Urinary bladder (tissue), 4 donors: ENCODE results near the gene KLF18. TPM values are rescaled to one million over a fixed set of nuclear protein-coding genes. Genes with fewer than 3 reads are reported as not detected.

Source experiments
- DNase-seq: peaks from one replicate; pipeline ENCODE4 v3.0.0-alpha.2; 2015; ENCODE audit errors: extremely low spot score
- H3K27ac ChIP-seq: one replicate; pipeline ENCODE4 v1.5.1; 2013; ENCODE audit warnings: low read depth, mild to moderate bottlenecking, moderate library complexity
- H3K36me3 ChIP-seq: one replicate; pipeline ENCODE4 v1.6.1; 2013; ENCODE audit warnings: mild to moderate bottlenecking, moderate library complexity; ENCODE audit not compliant: insufficient read depth
- H3K4me1 ChIP-seq: one replicate; pipeline ENCODE4 v1.6.1; 2013; ENCODE audit warnings: mild to moderate bottlenecking, moderate library complexity; ENCODE audit not compliant: insufficient read depth
- H3K4me3 ChIP-seq: one replicate; pipeline ENCODE4 v1.5.1; 2013; ENCODE audit warnings: low read depth, low read length
- WGBS: extraction: QIAGEN DNeasy Blood & Tissue Kit; methylation state at CpG from one replicate; pipeline ENCODE4 v1.1.7; 2013; 5-methylcytosine and 5-hydroxymethylcytosine counted together
- polyA plus RNA-seq: library from polyadenylated mRNA; stranded (reverse); fragments of 200-250 nt; gene quantifications from one replicate; pipeline ENCODE4 v1.2.3, GENCODE V29; 2013
- total RNA-seq: library from RNA; depleted of rRNA; stranded (reverse); fragments of >200 nt; gene quantifications from one replicate; pipeline ENCODE4 v1.2.3, GENCODE V29; 2014
- donor health status: healthy with polysubstance abuse.
- donor health status: healthy.

Gene KLF18
- total and polyA plus RNA-seq, 2 donors, result not detected

- WGBS, result 60% methylated on average over 3 of the region's 3 CpGs
- DNase-seq, result no peak
- no peaks in the 10 kb centered on the region for H3K36me3 ChIP-seq
- no peak overlapping the region for H3K4me3 ChIP-seq
- no peak overlapping the region for H3K27ac ChIP-seq
- H3K4me1 ChIP-seq, result no peaks in the 10 kb centered on the region
Measured at GRCh38 chr1:44112486-44112885, 28.9 kb downstream of the KLF18 start.

GRCh38 chr1:44111861-44112260, 29.6 kb downstream of the KLF18 start:
- no peak overlapping the region for H3K27ac ChIP-seq
- H3K4me3 ChIP-seq, result no peak overlapping the region
- no peaks in the 10 kb centered on the region for H3K36me3 ChIP-seq
- WGBS, result 87% methylated on average over 4 of the region's 4 CpGs
- no peaks in the 10 kb centered on the region for H3K4me1 ChIP-seq
- DNase-seq, result no peak

- no peaks in the 10 kb centered on the region for H3K4me1 ChIP-seq
- no peak overlapping the region for H3K4me3 ChIP-seq
- no peak for DNase-seq
- H3K36me3 ChIP-seq, result no peaks in the 10 kb centered on the region
- no peak overlapping the region for H3K27ac ChIP-seq
- 85% methylated on average over 5 of the region's 5 CpGs for WGBS
Measured at GRCh38 chr1:44110916-44111315, 30.5 kb downstream of the KLF18 start.

GRCh38 chr1:44108971-44109370, 32.5 kb downstream of the KLF18 start:
- Histone ChIP-seq H3K4me1 (no peaks in the 10 kb centered on the region), H3K36me3 (no peaks in the 10 kb centered on the region), H3K4me3 (no peak overlapping the region), H3K27ac (no peak overlapping the region)
- WGBS, result 95% methylated on average over 1 of the region's 1 CpG
- DNase-seq, result no peak

GRCh38 chr1:44108241-44108640, 33.2 kb downstream of the KLF18 start:
- Histone ChIP-seq H3K4me3 (no peak overlapping the region), H3K27ac (no peak overlapping the region), H3K4me1 (no peaks in the 10 kb centered on the region), H3K36me3 (no peaks in the 10 kb centered on the region)
- no peak for DNase-seq
- 72% methylated on average over 1 of the region's 1 CpG for WGBS

- no peaks in the 10 kb centered on the region for H3K4me1 ChIP-seq
- H3K4me3 ChIP-seq, result no peak overlapping the region
- H3K27ac ChIP-seq, result no peak overlapping the region
- H3K36me3 ChIP-seq, result no peaks in the 10 kb centered on the region
- no peak for DNase-seq
- 88% methylated on average over 3 of the region's 3 CpGs for whole genome bisulfite sequencing
Measured at GRCh38 chr1:44105810-44106209, 35.6 kb downstream of the KLF18 start.

GRCh38 chr1:44103270-44104131, 37.9 kb downstream of the KLF18 start:
- Histone ChIP-seq H3K4me1 (no peaks in the 10 kb centered on the region), H3K27ac (no peak overlapping the region), H3K36me3 (no peaks in the 10 kb centered on the region), H3K4me3 (no peak overlapping the region)
- 67% methylated on average over 46 of the region's 46 CpGs for WGBS
- DNase-seq, result no peak

GRCh38 chr1:44101328-44101727, 40.1 kb downstream of the KLF18 start:
- no peak overlapping the region for H3K27ac ChIP-seq
- DNase-seq, result no peak
- no peak overlapping the region for H3K4me3 ChIP-seq
- WGBS, result 66% methylated on average over 7 of the region's 7 CpGs
- no peaks in the 10 kb centered on the region for H3K36me3 ChIP-seq
- no peaks in the 10 kb centered on the region for H3K4me1 ChIP-seq

GRCh38 chr1:44100183-44100868, 41.1 kb downstream of the KLF18 start:
- H3K27ac ChIP-seq, result no peak overlapping the region
- H3K36me3 ChIP-seq, result no peaks in the 10 kb centered on the region
- H3K4me3 ChIP-seq, result no peak overlapping the region
- 93% methylated on average over 9 of the region's 9 CpGs for WGBS
- no peak for DNase-seq
- H3K4me1 ChIP-seq, result no peaks in the 10 kb centered on the region

- H3K4me3 ChIP-seq, result no peak overlapping the region
- WGBS, result 89% methylated on average over 2 of the region's 2 CpGs
Measured at GRCh38 chr1:44094047-44094446, 47.4 kb downstream of the KLF18 start.

GRCh38 chr1:44090429-44091252, 50.8 kb downstream of the KLF18 start:
- WGBS, result 74% methylated on average over 10 of the region's 10 CpGs
- H3K4me3 ChIP-seq, result no peak overlapping the region
- H3K27ac ChIP-seq, result no peak overlapping the region
- DNase-seq, result no peak
- H3K36me3 ChIP-seq, result no peaks in the 10 kb centered on the region
- no peaks in the 10 kb centered on the region for H3K4me1 ChIP-seq

More at GRCh38 chr1:44094047-44094446, 47.4 kb downstream of the KLF18 start:
- Histone ChIP-seq H3K4me1 (no peaks in the 10 kb centered on the region), H3K27ac (no peak overlapping the region), H3K36me3 (no peaks in the 10 kb centered on the region)
- DNase-seq, result no peak

- Histone ChIP-seq H3K4me1 (no peaks in the 10 kb centered on the region), H3K36me3 (no peaks in the 10 kb centered on the region), H3K4me3 (no peak overlapping the region), H3K27ac (no peak overlapping the region)
- DNase-seq, result no peak
- 73% methylated on average over 13 of the region's 13 CpGs for WGBS
Measured at GRCh38 chr1:44089371-44090048, 51.9 kb downstream of the KLF18 start.
